ENCODE data around the gene ME3. TPM values are rescaled to one million over a fixed set of nuclear protein-coding genes. Genes with fewer than 3 reads are reported as not detected.

Gene ME3
- polyA plus RNA-seq, 2 of the 4 experiments (the other 2 are of a cell fraction): 19.7 to 22.3 TPM

GRCh38 chr11:86608251-86608799 lies 64.1 kb downstream of the ME3 start:
- peak; percentile 82 to 87 for ATAC-seq
- CTCF ChIA-PET: interaction anchor here (0.6 to 6.0 kb wide), 88 partner anchors 10 to 480 kb away, joined by 3 to 65 read pairs (median 5); partner anchors contain the start of genes ME3 and PRSS23
- 11% methylated on average over 7 of the region's 7 CpGs for WGBS (ENCODE audit: missing lambda C conversion rate)
- peak overlapping the region; percentile 59 for H3K4me2 ChIP-seq
- H3K4me1 ChIP-seq: peaks cover 37% of the 10 kb centered on the region
- POLR2A ChIA-PET: interaction anchor here (0.7 to 1.2 kb wide), 3 partner anchors 135 to 194 kb away, joined by 3 to 5 read pairs (median 3); partner anchors contain the start of gene PRSS23
- peak; percentile 47 to 84 for DNase-seq (ENCODE audit: low read depth in 1 of 2, low spot score in 1 of 2)
- TF ChIP-seq CEBPB (IDR thresholded peaks at IDR 0.05) (peak in 1 of 2 experiments; percentile 56; a peak in 2 of 4 replicates), FOSL2 (IDR thresholded peaks at IDR 0.05) (no peak), FOSL2 (CRISPR knock-in tag; IDR thresholded peaks at IDR 0.05) (peak; percentile 20; the same call in 1 of the 2 replicates), SMC3 (IDR thresholded peaks at IDR 0.05) (peak; percentile 97; the same call in 2 of the 3 replicates), MAFK (IDR thresholded peaks at IDR 0.05; ENCODE audit: partially characterized antibody) (no peak), RAD21 (conservative IDR thresholded peaks at IDR 0.05 in 1 of 2, IDR thresholded peaks at IDR 0.05 in 1 of 2) (peak; percentile 79 to 95), ELK1 (IDR thresholded peaks at IDR 0.05; ENCODE audit: low read depth, low read length) (no peak), MYC (IDR thresholded peaks at IDR 0.05; ENCODE audit: borderline replicate concordance, low read length) (no peak), ZSCAN20 (CRISPR knock-in tag; IDR thresholded peaks at IDR 0.05) (no peak)
- TF ChIP-seq, protein P1, sequence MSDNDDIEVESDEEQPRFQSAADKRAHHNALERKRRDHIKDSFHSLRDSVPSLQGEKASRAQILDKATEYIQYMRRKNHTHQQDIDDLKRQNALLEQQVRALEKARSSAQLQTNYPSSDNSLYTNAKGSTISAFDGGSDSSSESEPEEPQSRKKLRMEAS (IDR thresholded peaks at IDR 0.05): peak; percentile 41; the same call in 1 of the 2 replicates
- TF ChIP-seq, protein P2, sequence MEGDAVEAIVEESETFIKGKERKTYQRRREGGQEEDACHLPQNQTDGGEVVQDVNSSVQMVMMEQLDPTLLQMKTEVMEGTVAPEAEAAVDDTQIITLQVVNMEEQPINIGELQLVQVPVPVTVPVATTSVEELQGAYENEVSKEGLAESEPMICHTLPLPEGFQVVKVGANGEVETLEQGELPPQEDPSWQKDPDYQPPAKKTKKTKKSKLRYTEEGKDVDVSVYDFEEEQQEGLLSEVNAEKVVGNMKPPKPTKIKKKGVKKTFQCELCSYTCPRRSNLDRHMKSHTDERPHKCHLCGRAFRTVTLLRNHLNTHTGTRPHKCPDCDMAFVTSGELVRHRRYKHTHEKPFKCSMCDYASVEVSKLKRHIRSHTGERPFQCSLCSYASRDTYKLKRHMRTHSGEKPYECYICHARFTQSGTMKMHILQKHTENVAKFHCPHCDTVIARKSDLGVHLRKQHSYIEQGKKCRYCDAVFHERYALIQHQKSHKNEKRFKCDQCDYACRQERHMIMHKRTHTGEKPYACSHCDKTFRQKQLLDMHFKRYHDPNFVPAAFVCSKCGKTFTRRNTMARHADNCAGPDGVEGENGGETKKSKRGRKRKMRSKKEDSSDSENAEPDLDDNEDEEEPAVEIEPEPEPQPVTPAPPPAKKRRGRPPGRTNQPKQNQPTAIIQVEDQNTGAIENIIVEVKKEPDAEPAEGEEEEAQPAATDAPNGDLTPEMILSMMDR (IDR thresholded peaks at IDR 0.05): peak; percentile 99
- H3K27ac ChIP-seq: peak overlapping the region; percentile 61 to 77
- FAIRE-seq: peak; percentile 86
- H3K9me3 ChIP-seq: no peaks in the 10 kb centered on the region
- no peak overlapping the region for H3K4me3 ChIP-seq

DNA sequence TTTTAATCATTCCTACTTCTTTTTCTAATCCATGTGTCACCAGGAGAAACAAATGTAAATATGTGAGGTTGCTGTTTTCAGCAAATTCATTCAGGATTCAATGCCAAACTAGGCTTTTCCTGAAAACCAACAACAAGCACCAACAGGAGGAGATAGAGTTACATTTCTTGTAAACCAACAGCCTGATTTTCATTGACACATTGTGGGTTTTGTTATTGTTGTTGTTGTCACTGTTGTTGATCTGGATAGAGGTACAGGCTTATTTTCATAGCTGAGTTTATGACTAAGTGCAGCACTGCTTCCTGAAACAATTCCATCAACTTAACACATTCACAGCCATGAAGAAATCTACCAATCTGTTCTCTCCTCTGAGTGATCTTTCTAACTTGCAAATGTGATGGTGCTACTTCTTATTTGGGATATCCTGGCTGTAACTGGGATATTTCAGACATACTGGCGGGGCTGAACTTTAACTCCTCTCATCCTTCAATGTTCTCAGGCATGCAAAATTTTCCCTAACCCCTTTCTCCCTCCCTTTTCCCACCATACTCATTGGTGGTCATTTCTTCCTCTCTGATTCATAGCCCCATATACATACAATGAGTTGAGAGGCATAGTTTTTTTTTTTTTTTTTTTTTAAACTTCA lies 65.5 kb downstream of the ME3 start:
- H3K4me3 ChIP-seq: no peak overlapping the region
- DNase-seq (ENCODE audit: low read depth in 1 of 2, low spot score in 1 of 2) (peak in 1 of 2 experiments; percentile 57), ATAC-seq (peak in 1 of 2 experiments; percentile 44; a peak in 3 of 6 replicates), FAIRE-seq (peak; percentile 67)
- H3K4me2 ChIP-seq: peak overlapping the region; percentile 59; the same call in 2 of the 3 replicates
- ChIA-PET POLR2A (no interaction called here), CTCF (interaction anchor here (1.0 to 6.0 kb wide), 9 partner anchors 19 to 151 kb away, joined by 3 to 65 read pairs (median 7); no protein-coding TSS in a partner anchor)
- peak overlapping the region; percentile 61 to 77 for H3K27ac ChIP-seq
- TF ChIP-seq BHLHE40 (IDR thresholded peaks at IDR 0.05; ENCODE audit: low read depth, low read length) (no peak), EHF (CRISPR knock-in tag; IDR thresholded peaks at IDR 0.05) (peak; percentile 16; the same call in 1 of the 2 replicates), FOXS1 (CRISPR knock-in tag; IDR thresholded peaks at IDR 0.05) (no peak), PHF8 (IDR thresholded peaks at IDR 0.05; ENCODE audit: borderline replicate concordance, low read depth) (no peak), MAFK (IDR thresholded peaks at IDR 0.05; ENCODE audit: partially characterized antibody) (peak; percentile 9), NR3C1 (IDR thresholded peaks at IDR 0.05) (no peak), RAD21 (conservative IDR thresholded peaks at IDR 0.05 in 1 of 2, IDR thresholded peaks at IDR 0.05 in 1 of 2) (peak in 1 of 2 experiments; percentile 51; a peak in 3 of 5 replicates)
- TF ChIP-seq, protein P2 (IDR thresholded peaks at IDR 0.05): 0 out of 3 replicates have a peak, but pooled peaks have one; percentile 11
- 64% methylated on average over 1 of the region's 1 CpG for WGBS (ENCODE audit: missing lambda C conversion rate)
- peaks cover 37% of the 10 kb centered on the region for H3K4me1 ChIP-seq
- H3K9me3 ChIP-seq: no peaks in the 10 kb centered on the region

All from A549 (cell line).